HG02870 (cell line): ENCODE results near the gene IL1F10.
"Not testable (repeated sequence)": the region's sequence is repeated elsewhere in the genome, so short reads cannot be mapped to it uniquely, and the experiment has no call there.

Experiments
- ATAC-seq: cut with Tn5 transposase; IDR thresholded peaks from one replicate; pipeline ENCODE4 v1.9.1; 2021; ENCODE audit warnings: mild to moderate bottlenecking, moderate library complexity; ENCODE audit not compliant: unreplicated experiment

The IL1F10 gene

GRCh38 chr2:113080134-113080533, 12.4 kb downstream of the IL1F10 start:
- peak; percentile 50 for ATAC-seq

DNA sequence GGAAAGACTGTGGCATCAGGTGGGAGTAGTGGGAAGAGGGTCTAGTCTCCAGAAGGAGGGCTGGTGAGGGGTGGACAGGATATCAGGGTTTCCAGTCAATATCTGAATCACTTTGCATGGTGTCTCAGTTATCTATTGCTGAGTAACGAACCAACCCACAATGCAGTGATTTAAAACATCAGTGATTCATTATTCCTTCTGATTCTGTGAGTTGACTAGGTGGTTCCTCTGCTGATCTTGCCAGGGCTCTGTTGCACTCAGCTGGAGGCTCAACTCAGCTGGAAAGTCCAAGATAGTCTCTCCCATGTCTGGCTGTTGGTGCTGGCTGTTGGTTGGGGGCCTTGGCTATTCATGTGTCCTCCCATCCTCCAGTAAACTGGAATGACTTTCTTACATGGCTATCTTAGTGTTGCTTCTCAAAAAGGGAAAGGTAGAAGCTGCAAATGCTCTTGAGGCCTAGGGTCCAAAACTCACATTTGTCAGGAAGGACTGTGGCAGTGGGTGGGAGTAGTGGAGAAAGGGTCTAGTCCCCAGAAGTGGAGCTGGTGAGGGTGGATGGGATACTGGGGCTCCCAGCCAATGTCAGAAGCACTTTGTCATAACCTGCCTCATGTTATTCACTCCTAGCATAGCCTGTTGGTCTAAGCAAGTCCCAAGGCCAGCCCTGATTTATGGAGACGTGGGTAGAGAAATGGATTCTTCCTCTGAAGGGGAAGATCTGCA, 13.9 kb downstream of the IL1F10 start:
- ATAC-seq = no peak

- ATAC-seq = no peak
Observed at GRCh38 chr2:113083296-113083695, 15.5 kb downstream of the IL1F10 start.

DNA sequence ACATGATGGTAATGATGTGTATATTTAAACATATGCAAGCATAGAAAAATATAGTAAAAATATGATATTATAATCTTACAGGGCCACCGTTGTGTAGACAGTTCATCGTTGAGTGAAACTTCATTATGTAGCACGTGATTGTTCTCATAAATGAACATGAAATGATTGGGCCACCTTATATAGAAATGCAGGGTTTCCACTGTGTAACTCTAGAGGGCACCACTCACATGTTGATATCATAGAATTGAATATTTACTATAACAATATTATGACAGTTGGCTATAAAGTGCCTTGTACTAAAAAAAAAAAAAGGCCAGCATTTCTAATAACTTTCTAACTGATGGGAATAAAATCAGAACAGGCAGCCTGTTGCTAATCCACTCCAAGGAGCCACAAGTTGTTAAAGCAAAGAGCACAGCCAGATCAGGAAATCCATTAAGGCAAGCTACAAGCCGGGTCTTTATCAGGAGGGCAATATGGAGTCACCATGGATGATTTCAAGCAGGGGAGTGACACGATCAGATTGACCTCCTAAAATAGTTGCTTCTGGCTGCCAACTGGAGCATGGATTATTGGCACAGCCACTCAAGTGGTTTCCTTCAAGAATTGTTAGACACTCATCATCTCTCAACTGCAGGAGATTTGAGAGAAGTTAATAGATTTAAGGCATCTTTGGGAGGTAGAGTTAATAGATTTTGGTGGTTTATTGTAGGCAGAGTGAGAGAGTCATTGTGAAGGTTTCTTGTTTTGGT, 16.7 kb downstream of the IL1F10 start:
- ATAC-seq = no peak

GRCh38 chr2:113085542-113085941, 17.8 kb downstream of the IL1F10 start:
- ATAC-seq = no peak

GRCh38 chr2:113088213-113088992, 20.6 kb downstream of the IL1F10 start:
- no peak for ATAC-seq

DNA sequence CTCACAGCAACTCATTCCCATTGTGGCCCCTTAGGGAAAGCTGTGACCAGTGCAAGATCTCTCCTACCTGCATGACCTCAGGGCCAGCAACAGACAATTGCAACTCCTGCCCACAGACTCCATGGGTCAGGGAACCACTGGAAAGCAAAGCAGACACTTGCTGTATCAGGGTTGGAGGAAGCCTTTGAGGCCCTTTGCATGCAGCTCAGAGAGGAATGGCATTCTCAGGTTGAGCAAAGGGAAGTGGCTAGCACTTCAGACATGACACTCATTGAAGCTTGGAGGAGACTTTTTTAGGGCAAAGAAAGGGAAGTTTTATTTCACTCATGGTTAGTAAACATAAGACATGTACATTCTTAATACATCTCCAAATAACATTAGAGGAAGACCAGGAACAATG, 22.1 kb downstream of the IL1F10 start:
- no peak for ATAC-seq

DNA sequence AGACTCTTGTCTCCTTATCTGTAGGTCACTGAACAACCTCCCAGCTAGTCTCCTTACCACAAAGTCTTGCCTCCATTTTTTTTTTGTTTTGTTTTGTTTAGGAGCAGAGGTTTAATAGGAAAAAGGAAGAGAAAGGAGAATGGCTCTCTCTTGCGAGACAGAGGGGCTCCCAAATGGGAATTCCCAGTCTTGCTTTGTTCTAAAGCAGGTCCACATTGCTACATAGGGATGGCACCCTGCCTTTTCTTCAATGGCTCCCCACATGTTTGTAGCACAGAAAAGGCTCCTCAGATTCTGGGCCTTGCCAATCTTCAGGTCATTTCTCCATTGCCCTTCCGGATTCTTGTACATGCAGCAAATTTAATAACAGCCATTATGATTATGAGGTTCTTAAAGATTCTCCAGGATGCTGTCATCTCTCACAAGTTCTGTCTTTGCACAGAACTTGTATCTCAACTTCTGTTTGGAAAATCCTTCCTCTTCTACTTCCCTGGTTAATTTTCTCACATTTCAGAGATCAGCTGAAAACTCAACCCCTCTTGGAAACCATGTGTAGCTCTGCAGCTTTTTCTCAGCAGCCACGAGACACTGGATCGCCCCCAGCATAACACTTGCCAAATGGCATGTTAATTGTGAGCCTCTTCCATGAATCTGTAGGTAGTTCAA, 23.6 kb downstream of the IL1F10 start:
- ATAC-seq = no peak

DNA sequence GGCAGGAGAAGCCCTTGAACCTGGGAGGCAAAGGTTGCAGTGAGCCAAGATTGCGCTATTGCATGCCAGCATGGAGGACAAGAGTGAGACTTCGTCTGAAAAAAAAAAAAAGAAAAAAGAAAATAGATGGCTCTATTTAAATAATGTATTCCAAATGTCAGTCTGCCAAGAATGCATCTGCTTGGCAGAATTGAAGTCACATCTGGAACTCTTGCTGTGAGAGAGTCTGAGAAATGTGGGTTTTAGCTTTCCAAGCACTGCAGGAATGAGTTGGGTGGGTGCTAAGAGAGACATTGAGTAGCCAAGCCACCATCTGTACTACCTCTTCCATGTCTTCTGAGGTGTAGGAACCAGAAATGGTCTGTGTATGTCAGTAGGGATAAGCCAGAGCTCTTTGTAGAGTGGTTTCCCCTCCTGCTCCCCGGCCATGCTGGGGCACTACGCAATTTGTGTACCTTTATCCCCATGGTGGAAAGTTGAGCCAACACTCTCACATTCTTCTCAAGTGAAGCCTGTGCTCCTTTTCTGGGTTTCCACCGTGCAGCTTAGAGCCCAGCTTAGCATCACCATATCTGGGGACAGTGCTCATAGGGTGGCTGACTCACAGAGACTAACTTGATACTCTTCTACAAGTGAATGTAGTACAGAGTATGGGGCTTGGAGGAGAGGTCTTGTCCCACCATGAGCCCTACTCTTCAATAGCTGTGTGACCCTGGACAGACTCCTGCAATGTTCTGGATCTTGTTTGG, 25.3 kb downstream of the IL1F10 start:
- no peak for ATAC-seq

DNA sequence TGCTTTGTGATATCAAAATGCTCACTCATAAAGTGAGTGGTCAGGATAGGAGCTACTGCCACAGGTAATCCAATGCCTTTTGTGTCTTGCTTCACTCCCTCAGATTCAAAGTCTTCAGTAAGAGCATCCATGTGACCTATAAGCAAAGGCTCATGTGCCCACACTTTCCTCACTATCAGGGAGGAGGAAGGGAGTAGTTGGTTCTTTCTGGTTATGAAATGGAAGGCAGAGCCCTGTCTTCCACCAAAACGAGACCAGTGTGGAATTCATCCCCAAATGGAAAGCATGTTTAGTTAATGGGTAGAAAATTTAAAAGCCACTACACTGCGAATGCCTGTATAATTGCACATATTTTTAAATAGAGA, 25.8 kb downstream of the IL1F10 start:
- ATAC-seq = no peak

DNA sequence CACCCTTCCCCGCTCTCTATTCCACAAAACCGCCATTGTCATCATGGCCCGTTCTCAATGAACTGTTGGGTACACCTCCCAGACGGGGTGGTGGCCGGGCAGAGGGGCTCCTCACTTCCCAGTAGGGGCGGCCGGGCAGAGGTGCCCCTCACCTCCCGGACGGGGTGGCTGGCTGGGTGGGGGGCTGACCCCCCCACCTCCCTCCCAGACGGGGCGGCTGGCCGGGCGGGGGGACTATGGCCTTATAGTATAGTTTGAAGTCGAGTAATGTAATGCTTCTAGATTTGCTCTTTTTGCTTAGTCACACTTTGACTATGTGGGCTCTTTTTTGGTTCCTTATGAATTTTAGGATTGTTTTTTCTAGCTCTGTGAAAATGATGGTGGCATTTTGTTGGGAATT, 28.5 kb downstream of the IL1F10 start:
- not testable (repeated sequence) for ATAC-seq

DNA sequence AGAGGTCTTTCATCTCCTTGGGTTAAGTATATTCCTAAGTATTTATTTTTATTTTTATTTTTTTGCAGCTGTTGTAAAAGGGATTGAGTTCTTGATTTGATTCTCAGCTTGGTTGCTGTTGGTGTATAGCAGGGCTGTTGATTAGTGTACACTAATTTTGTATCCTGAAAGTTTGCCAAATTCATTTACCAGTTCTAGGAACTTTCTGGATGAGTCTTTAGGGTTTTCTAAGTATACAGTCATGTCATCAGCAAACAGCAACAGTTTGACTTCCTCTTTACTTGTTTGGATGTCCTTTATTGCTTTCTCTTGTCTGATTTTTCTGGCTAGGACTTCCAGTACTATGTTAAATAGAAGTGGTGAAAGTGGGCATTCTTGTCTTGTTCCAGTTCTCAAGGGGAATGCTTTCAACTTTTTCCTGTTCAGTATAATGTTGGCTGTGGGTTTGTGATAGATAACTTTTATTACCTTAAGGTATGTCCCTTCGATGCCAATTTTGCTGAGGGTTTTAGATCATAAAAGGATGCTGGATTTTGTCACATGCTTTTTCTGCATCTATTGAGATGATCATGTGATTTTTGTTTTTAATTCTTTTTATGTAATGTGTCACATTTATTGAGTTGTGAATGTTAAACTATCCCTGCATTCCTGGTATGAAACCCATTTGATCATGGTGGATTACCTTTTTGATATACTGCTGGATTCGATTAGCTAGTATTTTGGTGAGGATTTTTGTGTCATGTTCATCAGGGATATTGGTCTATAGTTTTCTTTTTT, 29.3 kb downstream of the IL1F10 start:
- ATAC-seq = not testable (repeated sequence)

DNA sequence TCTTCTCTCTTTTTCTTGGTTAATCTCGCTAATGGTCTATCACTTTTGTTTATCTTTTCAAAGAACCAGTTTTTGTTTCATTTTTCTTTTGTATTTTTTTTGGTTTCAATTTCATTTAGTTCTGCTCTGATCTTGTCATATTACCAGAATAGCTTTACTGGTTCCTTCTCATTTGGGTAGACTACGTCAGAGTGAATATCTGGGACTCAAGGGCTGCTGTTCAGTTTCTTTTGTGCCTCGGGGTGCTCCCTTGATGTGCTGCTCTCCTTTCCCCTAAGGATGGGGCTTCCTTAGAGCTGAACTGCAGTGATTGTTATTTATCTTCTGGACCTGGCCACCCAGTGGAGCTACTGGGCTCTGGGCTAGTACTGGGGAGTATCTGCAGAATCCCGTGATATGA, 30.3 kb downstream of the IL1F10 start:
- ATAC-seq = no peak

DNA sequence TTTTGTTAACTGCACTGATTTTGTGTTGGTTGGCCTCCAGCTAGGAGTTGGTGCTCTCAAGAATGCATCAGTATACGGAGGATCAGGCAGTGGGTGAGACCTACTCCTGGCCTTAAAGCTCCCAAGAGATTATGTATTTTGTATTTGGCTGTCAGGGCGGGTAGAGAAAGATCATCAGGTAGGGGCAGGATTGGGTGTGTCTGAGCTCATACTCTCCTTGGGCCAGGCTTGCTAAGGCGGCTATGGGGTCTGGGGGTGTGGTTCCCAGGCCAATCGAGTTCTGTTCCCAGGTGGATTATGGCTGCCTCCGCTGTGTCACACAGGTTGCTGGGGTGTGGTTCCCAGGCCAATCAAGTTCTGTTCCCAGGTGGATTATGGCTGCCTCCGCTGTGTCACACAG, 30.8 kb downstream of the IL1F10 start:
- ATAC-seq = no peak

- no peak for ATAC-seq
Observed at GRCh38 chr2:113102133-113102532, 34.4 kb downstream of the IL1F10 start.

GRCh38 chr2:113103277-113103676, 35.5 kb downstream of the IL1F10 start:
- ATAC-seq = no peak

DNA sequence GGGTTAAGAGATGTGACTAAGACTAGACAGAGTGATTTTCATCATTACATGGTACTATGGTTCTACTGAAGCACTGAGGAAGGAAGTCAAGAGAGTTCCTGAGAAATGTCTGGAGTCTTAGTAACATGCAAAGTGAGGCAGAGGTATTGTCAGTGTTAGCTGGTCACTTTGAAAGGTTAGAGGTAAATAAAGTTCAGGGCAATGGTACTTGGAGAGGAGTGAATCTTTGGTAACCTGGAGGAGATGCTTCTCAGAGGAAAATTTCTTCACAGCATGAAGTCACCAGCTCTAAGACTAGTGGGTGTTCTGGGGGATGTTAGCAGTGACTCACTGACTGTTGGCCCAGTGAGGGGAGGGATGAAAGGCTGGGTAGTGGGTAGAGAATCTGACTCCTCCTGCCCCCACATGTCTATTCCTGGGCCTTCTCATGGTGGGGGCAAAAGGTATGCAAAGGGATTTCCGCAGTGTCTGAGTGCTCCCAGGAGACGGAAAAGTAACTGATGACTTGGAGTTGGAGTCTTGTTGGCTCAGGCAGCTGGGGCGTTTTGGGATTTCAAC, 36.4 kb downstream of the IL1F10 start:
- ATAC-seq = no peak

GRCh38 chr2:113105047-113105785, 37.4 kb downstream of the IL1F10 start:
- ATAC-seq = no peak

- ATAC-seq = no peak
Observed at GRCh38 chr2:113111121-113111520, 43.4 kb downstream of the IL1F10 start.
